Uterus (tissue), 4 donors: Measurements from ENCODE around the gene CD300LG. TPM values are rescaled to one million over a fixed set of nuclear protein-coding genes. Genes with fewer than 3 reads are reported as not detected.

ENCODE experiments used
- DNase-seq, 2 donors: peaks; one replicate each; pipeline ENCODE4 v3.0.0-alpha.2; 2019 to 2020
- H3K27ac ChIP-seq, 2 donors: fragments of 200-600 bp; sonication (generic); 1 replicate in 1 of 2; 2 replicates in 1 of 2; pipeline ENCODE4 v1.5.1; 2016 to 2018
- H3K27me3 ChIP-seq, 2 donors: fragments of 200-600 bp; sonication (generic); one replicate each; pipeline ENCODE4 v1.5.1; 2018 to 2019; ENCODE audit warnings: control low read depth in 1 of 2
- H3K36me3 ChIP-seq, 2 donors: fragments of 200-600 bp; sonication (generic); one replicate each; pipeline ENCODE4 v1.5.1; 2019; ENCODE audit warnings: control low read depth in 1 of 2
- H3K4me1 ChIP-seq, 2 donors: fragments of 200-600 bp; sonication (generic); one replicate each; pipeline ENCODE4 v1.5.1; 2018 to 2019; ENCODE audit warnings: control low read depth in 1 of 2
- H3K4me3 ChIP-seq, 2 donors: fragments of 200-600 bp; sonication (generic); 1 replicate in 1 of 2; 2 replicates in 1 of 2; pipeline ENCODE4 v1.5.1; 2018 to 2019; ENCODE audit warnings: mild to moderate bottlenecking in 1 of 2
- H3K9me3 ChIP-seq, 2 donors: fragments of 200-600 bp; sonication (generic); one replicate each; pipeline ENCODE4 v1.5.1; 2019; ENCODE audit warnings: control low read depth in 1 of 2
- CTCF ChIP-seq, 4 experiments: fragments of 200-600 bp in 2 of 4; fragments of 450-650 bp in 2 of 4; sonication (generic) in 2 of 4; IDR thresholded peaks; one replicate each; pipeline ENCODE4 v1.5.1; 2016 to 2019; ENCODE audit warnings: antibody characterized with exemption in 4 of 4, mild to moderate bottlenecking in 2 of 4, moderate library complexity in 1 of 4
- POLR2A ChIP-seq, 2 donors: fragments of 450-650 bp; IDR thresholded peaks; one replicate each; pipeline ENCODE4 v1.6.1; 2016; ENCODE audit warnings: antibody characterized with exemption in 2 of 2, mild to moderate bottlenecking in 1 of 2, moderate library complexity in 1 of 2
- intact Hi-C: fragments of 100-400 bp; cut with DNase I; formaldehyde crosslinking; loops from one replicate; pipeline ENCODE4 v1.15.1; 2023; ENCODE audit warnings: low total_unique reads
- total RNA-seq, 4 donors: library from RNA; depleted of rRNA in 3 of 4; stranded (reverse); fragments of >200 nt in 3 of 4; gene quantifications; one replicate each; pipeline versions ENCODE4 v1.1.0 to v1.2.4, GENCODE V29; 2014 to 2023
- donor health status: DM: yes; HTN: yes; CAD: no.

CD300LG gene
- total RNA-seq, 4 donors from 2014 or later = 2.1 to 6.5 (median 6.2) TPM; not detected in 1

GRCh38 chr17:43877451-43878155 lies 30.6 kb downstream of the CD300LG start:
- Histone ChIP-seq H3K9me3 (no peaks in the 10 kb centered on the region), H3K36me3 (no peaks in the 10 kb centered on the region), H3K4me1 (no peaks in the 10 kb centered on the region), H3K27ac (no peak overlapping the region), H3K4me3 (no peak overlapping the region), H3K27me3 (no peaks in the 10 kb centered on the region)
- DNase-seq = no peak
- TF ChIP-seq CTCF (IDR thresholded peaks at IDR 0.05) (no peak), POLR2A (IDR thresholded peaks at IDR 0.05) (no peak)
- intact Hi-C loops = no loop called here

DNA sequence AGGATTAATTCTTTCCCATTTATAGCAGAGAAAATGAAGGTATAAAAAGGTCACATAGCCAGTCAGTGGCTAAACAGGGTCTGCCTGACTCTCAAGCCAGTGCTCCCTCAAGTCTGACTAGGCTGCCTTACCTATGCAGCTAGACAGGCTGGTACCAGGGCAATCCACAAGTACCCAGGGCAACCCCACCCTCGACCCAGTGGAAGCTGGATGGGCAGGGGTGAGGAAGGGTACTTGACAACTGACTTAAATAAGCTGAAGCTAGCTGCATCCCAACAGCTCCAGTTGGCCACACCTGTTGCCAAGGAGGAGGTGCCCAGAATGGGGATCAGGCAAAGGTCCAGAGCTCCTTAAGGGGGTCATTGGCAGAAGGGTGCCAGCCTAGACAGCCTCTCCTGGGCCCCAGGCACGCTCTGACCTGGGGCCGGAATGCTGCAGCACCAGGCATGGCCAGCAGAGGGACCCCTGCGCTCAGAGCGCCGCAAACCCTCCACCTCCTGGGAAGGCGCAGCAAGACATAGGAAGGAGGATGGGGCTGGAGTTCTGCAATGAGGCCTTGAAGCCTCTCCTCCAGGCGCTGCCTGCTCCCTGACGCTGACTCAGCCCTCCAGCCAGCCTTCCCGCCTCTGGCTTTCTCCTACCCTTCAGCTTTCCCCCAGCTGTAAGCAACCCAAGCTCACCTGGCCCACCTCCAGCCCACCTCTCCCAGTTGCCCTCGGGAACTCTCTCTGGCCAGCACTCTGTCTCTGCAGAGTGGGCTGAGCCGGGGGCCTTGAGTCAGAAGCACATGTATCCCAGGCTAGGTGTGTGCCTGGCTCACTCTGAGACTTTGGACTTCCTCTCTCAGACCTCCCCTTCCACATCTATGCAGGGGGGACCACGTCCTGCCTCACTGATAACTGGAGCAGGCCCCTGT lies 31.5 kb downstream of the CD300LG start:
- H3K36me3 ChIP-seq = no peaks in the 10 kb centered on the region
- intact Hi-C loops = no loop called here
- no peak overlapping the region for H3K4me3 ChIP-seq
- H3K27me3 ChIP-seq = no peaks in the 10 kb centered on the region
- peak overlapping the region in 1 of 2 donors; percentile 22 for H3K27ac ChIP-seq
- TF ChIP-seq CTCF (IDR thresholded peaks at IDR 0.05) (peak; percentile 80 to 95 (median 91)), POLR2A (IDR thresholded peaks at IDR 0.05) (no peak)
- DNase-seq = peak; percentile 69 to 81
- no peaks in the 10 kb centered on the region for H3K4me1 ChIP-seq
- H3K9me3 ChIP-seq = no peaks in the 10 kb centered on the region

- H3K27me3 ChIP-seq = no peaks in the 10 kb centered on the region
- H3K36me3 ChIP-seq = no peaks in the 10 kb centered on the region
- no peaks in the 10 kb centered on the region for H3K4me1 ChIP-seq
- TF ChIP-seq POLR2A (IDR thresholded peaks at IDR 0.05) (no peak), CTCF (IDR thresholded peaks at IDR 0.05) (no peak)
- intact Hi-C loops = no loop called here
- no peaks in the 10 kb centered on the region for H3K9me3 ChIP-seq
- no peak for DNase-seq
- H3K4me3 ChIP-seq = no peak overlapping the region
- H3K27ac ChIP-seq = no peak overlapping the region
Observed at GRCh38 chr17:43879723-43880419, 32.9 kb downstream of the CD300LG start.

GRCh38 chr17:43880420-43880991 lies 33.5 kb downstream of the CD300LG start:
- Histone ChIP-seq H3K27me3 (no peaks in the 10 kb centered on the region), H3K9me3 (no peaks in the 10 kb centered on the region), H3K4me3 (no peak overlapping the region), H3K36me3 (no peaks in the 10 kb centered on the region), H3K4me1 (no peaks in the 10 kb centered on the region), H3K27ac (no peak overlapping the region)
- intact Hi-C loops = no loop called here
- TF ChIP-seq POLR2A (IDR thresholded peaks at IDR 0.05) (no peak), CTCF (IDR thresholded peaks at IDR 0.05) (peak in 2 of 4 experiments; percentile 19 to 40)
- DNase-seq = peak in 1 of 2 donors; percentile 28
